ENCODE measurements around the gene MYMK.

Gene MYMK

GRCh38 chr9:133468374-133468773, 56.4 kb downstream of the MYMK start:
- DNase-seq: no peak
- ATAC-seq: peak; percentile 8

- DNase-seq: no peak
- ATAC-seq: no peak
These were observed 57.7 kb downstream of the MYMK start for GRCh38 chr9:133467101-133467500.

GRCh38 chr9:133465984-133466383, 58.8 kb downstream of the MYMK start:
- DNase-seq (no peak), ATAC-seq (no peak)

- DNase-seq: no peak
- no peak for ATAC-seq
These were observed 60.1 kb downstream of the MYMK start for GRCh38 chr9:133464638-133465037.
